ENCODE results near the gene BMPR2. TPM values are rescaled to one million over a fixed set of nuclear protein-coding genes. Genes with fewer than 3 reads are reported as not detected.
A peak's percentile ranks its signal among the peaks of the same experiment; 100 is the strongest.
"Not testable (repeated sequence)": the region's sequence is repeated elsewhere in the genome, so short reads cannot be mapped to it uniquely, and the experiment has no call there.

Gene BMPR2
- polyA plus RNA-seq, 1 donor: 25.4 TPM

- H3K4me1 ChIP-seq (ENCODE audit: control insufficient read depth, insufficient read depth, low read length): no peaks in the 10 kb centered on the region
- WGBS (ENCODE audit: insufficient coverage, low lambda C conversion rate): 80% methylated on average over 1 of the region's 2 CpGs
- no peak overlapping the region for H3K4me3 ChIP-seq (ENCODE audit: low read length)
- DNase-seq: no peak
- no peaks in the 10 kb centered on the region for H3K9me3 ChIP-seq (ENCODE audit: control insufficient read depth, low read depth, low read length)
- peaks cover 5% of the 10 kb centered on the region for H3K36me3 ChIP-seq (ENCODE audit: control insufficient read depth, insufficient read depth, low read length)
- H3K27me3 ChIP-seq (ENCODE audit: control insufficient read depth, insufficient read depth, low read length): no peaks in the 10 kb centered on the region
- no peak overlapping the region for H3K27ac ChIP-seq (ENCODE audit: low read length)
These were observed 136.0 kb downstream of the BMPR2 start for GRCh38 chr2:202512176-202512575.

GRCh38 chr2:202514732-202515131, 138.6 kb downstream of the BMPR2 start:
- no peak for DNase-seq
- H3K4me1 ChIP-seq (ENCODE audit: control insufficient read depth, insufficient read depth, low read length): no peaks in the 10 kb centered on the region
- WGBS (ENCODE audit: insufficient coverage, low lambda C conversion rate): no CpG with 5 or more reads among the region's 3 CpGs

GRCh38 chr2:202519453-202519852, 143.3 kb downstream of the BMPR2 start:
- Histone ChIP-seq H3K27me3 (ENCODE audit: control insufficient read depth, insufficient read depth, low read length) (no peaks in the 10 kb centered on the region), H3K36me3 (ENCODE audit: control insufficient read depth, insufficient read depth, low read length) (peaks cover 35% of the 10 kb centered on the region), H3K27ac (ENCODE audit: low read length) (no peak overlapping the region), H3K4me1 (ENCODE audit: control insufficient read depth, insufficient read depth, low read length) (no peaks in the 10 kb centered on the region), H3K9me3 (ENCODE audit: control insufficient read depth, low read depth, low read length) (no peaks in the 10 kb centered on the region), H3K4me3 (ENCODE audit: low read length) (no peak overlapping the region)
- 100% methylated on average over 1 of the region's 1 CpG for WGBS (ENCODE audit: insufficient coverage, low lambda C conversion rate)
- DNase-seq: no peak

More at GRCh38 chr2:202514732-202515131, 138.6 kb downstream of the BMPR2 start:
- Histone ChIP-seq H3K9me3 (ENCODE audit: control insufficient read depth, low read depth, low read length) (no peaks in the 10 kb centered on the region), H3K4me3 (ENCODE audit: low read length) (no peak overlapping the region), H3K27me3 (ENCODE audit: control insufficient read depth, insufficient read depth, low read length) (no peaks in the 10 kb centered on the region), H3K36me3 (ENCODE audit: control insufficient read depth, insufficient read depth, low read length) (peaks cover 17% of the 10 kb centered on the region), H3K27ac (ENCODE audit: low read length) (no peak overlapping the region)

- Histone ChIP-seq H3K4me1 (ENCODE audit: control insufficient read depth, insufficient read depth, low read length) (no peaks in the 10 kb centered on the region), H3K27me3 (ENCODE audit: control insufficient read depth, insufficient read depth, low read length) (no peaks in the 10 kb centered on the region), H3K36me3 (ENCODE audit: control insufficient read depth, insufficient read depth, low read length) (peaks cover 34% of the 10 kb centered on the region), H3K4me3 (ENCODE audit: low read length) (no peak overlapping the region), H3K27ac (ENCODE audit: low read length) (no peak overlapping the region), H3K9me3 (ENCODE audit: control insufficient read depth, low read depth, low read length) (no peaks in the 10 kb centered on the region)
- DNase-seq: no peak
These were observed 145.3 kb downstream of the BMPR2 start for GRCh38 chr2:202521470-202521869.

GRCh38 chr2:202529389-202529788, 153.3 kb downstream of the BMPR2 start:
- Histone ChIP-seq H3K36me3 (ENCODE audit: control insufficient read depth, insufficient read depth, low read length) (peaks cover 15% of the 10 kb centered on the region), H3K4me3 (ENCODE audit: low read length) (no peak overlapping the region), H3K4me1 (ENCODE audit: control insufficient read depth, insufficient read depth, low read length) (no peaks in the 10 kb centered on the region), H3K9me3 (ENCODE audit: control insufficient read depth, low read depth, low read length) (no peaks in the 10 kb centered on the region), H3K27me3 (ENCODE audit: control insufficient read depth, insufficient read depth, low read length) (no peaks in the 10 kb centered on the region), H3K27ac (ENCODE audit: low read length) (no peak overlapping the region)
- WGBS (ENCODE audit: insufficient coverage, low lambda C conversion rate): no CpG with 5 or more reads among the region's 1 CpG
- no peak for DNase-seq

- H3K9me3 ChIP-seq (ENCODE audit: control insufficient read depth, low read depth, low read length): no peaks in the 10 kb centered on the region
- no peaks in the 10 kb centered on the region for H3K4me1 ChIP-seq (ENCODE audit: control insufficient read depth, insufficient read depth, low read length)
- no peaks in the 10 kb centered on the region for H3K27me3 ChIP-seq (ENCODE audit: control insufficient read depth, insufficient read depth, low read length)
- H3K36me3 ChIP-seq (ENCODE audit: control insufficient read depth, insufficient read depth, low read length): peaks cover 15% of the 10 kb centered on the region
- no peak for DNase-seq
- no peak overlapping the region for H3K4me3 ChIP-seq (ENCODE audit: low read length)
- WGBS (ENCODE audit: insufficient coverage, low lambda C conversion rate): no CpG with 5 or more reads among the region's 1 CpG
- no peak overlapping the region for H3K27ac ChIP-seq (ENCODE audit: low read length)
These were observed 153.9 kb downstream of the BMPR2 start for GRCh38 chr2:202530038-202530437.

GRCh38 chr2:202535290-202535689, 159.2 kb downstream of the BMPR2 start:
- not testable (repeated sequence) for H3K27me3 ChIP-seq (ENCODE audit: control insufficient read depth, insufficient read depth, low read length); H3K4me1 ChIP-seq (ENCODE audit: control insufficient read depth, insufficient read depth, low read length); DNase-seq; H3K27ac ChIP-seq (ENCODE audit: low read length); H3K9me3 ChIP-seq (ENCODE audit: control insufficient read depth, low read depth, low read length); H3K4me3 ChIP-seq (ENCODE audit: low read length)
- WGBS (ENCODE audit: insufficient coverage, low lambda C conversion rate): no CpG with 5 or more reads among the region's 30 CpGs
- peaks cover 11% of the 10 kb centered on the region for H3K36me3 ChIP-seq (ENCODE audit: control insufficient read depth, insufficient read depth, low read length)

- no peak overlapping the region for H3K4me3 ChIP-seq (ENCODE audit: low read length)
- WGBS (ENCODE audit: insufficient coverage, low lambda C conversion rate): 67% methylated on average over 1 of the region's 3 CpGs
- H3K27me3 ChIP-seq (ENCODE audit: control insufficient read depth, insufficient read depth, low read length): no peaks in the 10 kb centered on the region
- H3K9me3 ChIP-seq (ENCODE audit: control insufficient read depth, low read depth, low read length): no peaks in the 10 kb centered on the region
- DNase-seq: no peak
- no peaks in the 10 kb centered on the region for H3K4me1 ChIP-seq (ENCODE audit: control insufficient read depth, insufficient read depth, low read length)
- no peak overlapping the region for H3K27ac ChIP-seq (ENCODE audit: low read length)
- H3K36me3 ChIP-seq (ENCODE audit: control insufficient read depth, insufficient read depth, low read length): peaks cover 4% of the 10 kb centered on the region
These were observed 165.0 kb downstream of the BMPR2 start for GRCh38 chr2:202541137-202541536.

- DNase-seq: peak; percentile 5 to 9
- 84% methylated on average over 3 of the region's 3 CpGs for WGBS (ENCODE audit: insufficient coverage, low lambda C conversion rate)
- Histone ChIP-seq H3K27me3 (ENCODE audit: control insufficient read depth, insufficient read depth, low read length) (no peaks in the 10 kb centered on the region), H3K27ac (ENCODE audit: low read length) (no peak overlapping the region), H3K36me3 (ENCODE audit: control insufficient read depth, insufficient read depth, low read length) (peaks cover 4% of the 10 kb centered on the region), H3K4me1 (ENCODE audit: control insufficient read depth, insufficient read depth, low read length) (no peaks in the 10 kb centered on the region), H3K9me3 (ENCODE audit: control insufficient read depth, low read depth, low read length) (no peaks in the 10 kb centered on the region), H3K4me3 (ENCODE audit: low read length) (no peak overlapping the region)
These were observed 166.0 kb downstream of the BMPR2 start for GRCh38 chr2:202542142-202542541.

GRCh38 chr2:202545523-202545922, 169.4 kb downstream of the BMPR2 start:
- no CpG with 5 or more reads among the region's 1 CpG for WGBS (ENCODE audit: insufficient coverage, low lambda C conversion rate)
- H3K9me3 ChIP-seq (ENCODE audit: control insufficient read depth, low read depth, low read length): no peaks in the 10 kb centered on the region
- H3K36me3 ChIP-seq (ENCODE audit: control insufficient read depth, insufficient read depth, low read length): peaks cover 10% of the 10 kb centered on the region
- no peak for DNase-seq
- H3K27ac ChIP-seq (ENCODE audit: low read length): no peak overlapping the region
- H3K4me3 ChIP-seq (ENCODE audit: low read length): no peak overlapping the region
- no peaks in the 10 kb centered on the region for H3K27me3 ChIP-seq (ENCODE audit: control insufficient read depth, insufficient read depth, low read length)
- H3K4me1 ChIP-seq (ENCODE audit: control insufficient read depth, insufficient read depth, low read length): no peaks in the 10 kb centered on the region

- no peak for DNase-seq
- H3K9me3 ChIP-seq (ENCODE audit: control insufficient read depth, low read depth, low read length): no peaks in the 10 kb centered on the region
- H3K4me1 ChIP-seq (ENCODE audit: control insufficient read depth, insufficient read depth, low read length): no peaks in the 10 kb centered on the region
- H3K36me3 ChIP-seq (ENCODE audit: control insufficient read depth, insufficient read depth, low read length): peaks cover 10% of the 10 kb centered on the region
- H3K27ac ChIP-seq (ENCODE audit: low read length): no peak overlapping the region
- H3K4me3 ChIP-seq (ENCODE audit: low read length): no peak overlapping the region
- WGBS (ENCODE audit: insufficient coverage, low lambda C conversion rate): 100% methylated on average over 1 of the region's 2 CpGs
- no peaks in the 10 kb centered on the region for H3K27me3 ChIP-seq (ENCODE audit: control insufficient read depth, insufficient read depth, low read length)
These were observed 169.8 kb downstream of the BMPR2 start for GRCh38 chr2:202545931-202546330.

Measured in large intestine (tissue), 3 donors.